Bronchial smooth muscle cell (primary cell): Measurements from ENCODE around the gene OR2T3. TPM values are rescaled to one million over a fixed set of nuclear protein-coding genes. Genes with fewer than 3 reads are reported as not detected.

Experiments used
- total RNA-seq: library from RNA; depleted of rRNA; stranded (reverse); fragments of >200 nt; gene quantifications from 2 replicates; pipeline ENCODE4 v1.2.1, GENCODE V29; 2014

OR2T3 gene, protein sequence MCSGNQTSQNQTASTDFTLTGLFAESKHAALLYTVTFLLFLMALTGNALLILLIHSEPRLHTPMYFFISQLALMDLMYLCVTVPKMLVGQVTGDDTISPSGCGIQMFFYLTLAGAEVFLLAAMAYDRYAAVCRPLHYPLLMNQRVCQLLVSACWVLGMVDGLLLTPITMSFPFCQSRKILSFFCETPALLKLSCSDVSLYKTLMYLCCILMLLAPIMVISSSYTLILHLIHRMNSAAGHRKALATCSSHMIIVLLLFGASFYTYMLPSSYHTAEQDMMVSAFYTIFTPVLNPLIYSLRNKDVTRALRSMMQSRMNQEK
- total RNA-seq: not detected in 2 replicates

GRCh38 chr1:248473051-248473450, at the start of gene OR2T3:
OR2T3 (plus strand) TSS chr1:248473351; CDS start chr1:248473351, 0 bp downstream.

DNA sequence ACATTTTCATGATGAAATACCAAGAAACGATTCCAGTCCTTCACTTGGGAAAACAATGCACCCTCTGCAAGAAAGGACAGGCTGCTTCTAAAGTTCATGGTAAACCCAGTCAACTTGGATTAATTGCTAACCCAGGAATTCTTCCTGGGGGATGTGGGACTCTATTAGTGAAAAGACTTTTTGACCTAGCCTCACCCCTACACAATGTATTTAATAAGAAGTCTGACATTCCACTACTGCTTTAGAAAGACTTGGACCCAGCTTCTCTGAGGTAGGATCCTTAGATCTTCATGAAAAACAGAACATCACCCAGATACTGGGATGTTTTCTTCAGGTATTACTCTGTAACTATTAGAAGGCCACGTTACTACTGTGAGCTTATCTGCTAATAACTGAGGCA, 27.8 kb upstream of the OR2T3 start, which contains the start of gene OR2T2:
OR2T2 (plus strand) TSS at position 239 of the 400 bp plus-strand sequence. CDS start 7,161 bp downstream, outside the sequence.

GRCh38 chr1:248488289-248488688, 15.1 kb downstream of the OR2T3 start, which contains the start of gene OR2T5:
OR2T5 (plus strand) TSS chr1:248488589; CDS start chr1:248488589, 0 bp downstream.

GRCh38 chr1:248507773-248508172, 34.6 kb downstream of the OR2T3 start, which contains the start of gene OR2G6:
OR2G6 (plus strand) TSS chr1:248508073; CDS start chr1:248521647, 13,574 bp downstream.

Other genes starting within 250 kb of the OR2T3 start
- gene OR2M4, start 241.9 kb upstream of the OR2T3 start, total RNA-seq: under 0.01 TPM in 1 of 2 replicates, not detected in the other
- gene OR2T33, start 195.4 kb upstream of the OR2T3 start, total RNA-seq: not detected in 2 replicates
- gene OR2T12, start 169.9 kb upstream of the OR2T3 start, total RNA-seq: not detected in 2 replicates
- gene OR2M7, start 148.8 kb upstream of the OR2T3 start, total RNA-seq: not detected in 2 replicates
- gene OR14C36, start 124.6 kb upstream of the OR2T3 start, total RNA-seq: not detected in 2 replicates
- not detected in 2 replicates for gene OR2T4, start 111.7 kb upstream of the OR2T3 start, total RNA-seq
- not detected in 2 replicates for gene OR2T6, start 97.6 kb upstream of the OR2T3 start, total RNA-seq
- not detected in 2 replicates for gene OR2T1, start 70.3 kb upstream of the OR2T3 start, total RNA-seq
- gene OR2T2, start 27.7 kb upstream of the OR2T3 start, total RNA-seq: not detected in 2 replicates
- not detected in 2 replicates for gene OR2T5, start 15.2 kb downstream of the OR2T3 start, total RNA-seq
- not detected in 2 replicates for gene OR2G6, start 34.7 kb downstream of the OR2T3 start, total RNA-seq
- not detected in 2 replicates for gene OR2T29, start 89.4 kb downstream of the OR2T3 start, total RNA-seq
- not detected in 2 replicates for gene OR2T34, start 101.4 kb downstream of the OR2T3 start, total RNA-seq
- gene OR2T10, start 124.3 kb downstream of the OR2T3 start, total RNA-seq: not detected in 2 replicates
- gene OR2T11, start 161.7 kb downstream of the OR2T3 start, total RNA-seq: not detected in 2 replicates
- gene OR2T35, start 171.9 kb downstream of the OR2T3 start, total RNA-seq: not detected in 2 replicates
- gene OR2T27, start 182.2 kb downstream of the OR2T3 start, total RNA-seq: not detected in 2 replicates
- gene OR14I1, start 229.4 kb downstream of the OR2T3 start, total RNA-seq: not detected in 2 replicates